KMS-11 (cell line): ENCODE results near the gene AGPAT2.

Experiments
- H2AFZ ChIP-seq: fragments of 200-600 bp; sonication (generic); 2 replicates; pipeline ENCODE4 v1.6.1; 2016; ENCODE audit warnings: antibody characterized with exemption, mixed run types, low read depth
- H3K27ac ChIP-seq: fragments of 200-600 bp; sonication (generic); 2 replicates; pipeline ENCODE4 v1.6.1; 2016; ENCODE audit warnings: mild to moderate bottlenecking, mixed run types
- H3K27me3 ChIP-seq: fragments of 200-600 bp; sonication (generic); 2 replicates; pipeline ENCODE4 v1.6.1; 2017; ENCODE audit warnings: mild to moderate bottlenecking, low read depth, mixed run types, moderate library complexity; ENCODE audit not compliant: insufficient read depth
- H3K36me3 ChIP-seq: fragments of 200-600 bp; sonication (generic); 2 replicates; pipeline ENCODE4 v1.6.1; 2017; ENCODE audit warnings: mild to moderate bottlenecking, mixed run types; ENCODE audit not compliant: insufficient read depth
- H3K4me1 ChIP-seq: fragments of 200-600 bp; sonication (generic); 2 replicates; pipeline ENCODE4 v1.6.1; 2016; ENCODE audit warnings: mild to moderate bottlenecking, low read depth, mixed run types; ENCODE audit not compliant: poor library complexity, severe bottlenecking
- H3K4me2 ChIP-seq: fragments of 200-600 bp; sonication (generic); 2 replicates; pipeline ENCODE4 v1.7.0; 2016; ENCODE audit warnings: mild to moderate bottlenecking, mixed run types
- H3K4me3 ChIP-seq: fragments of 200-600 bp; sonication (generic); IDR thresholded peaks from 2 replicates; pipeline ENCODE4 v1.6.1; 2017; ENCODE audit warnings: low read depth, low read length, mixed read lengths; ENCODE audit not compliant: insufficient read depth
- H3K79me2 ChIP-seq: fragments of 200-600 bp; sonication (generic); 2 replicates; pipeline ENCODE4 v1.6.1; 2016; ENCODE audit warnings: low read depth, mixed run types; ENCODE audit not compliant: insufficient read depth
- H3K9ac ChIP-seq: fragments of 200-600 bp; sonication (generic); 2 replicates; pipeline ENCODE4 v1.6.1; 2016; ENCODE audit warnings: mild to moderate bottlenecking, mixed run types
- H4K20me1 ChIP-seq: fragments of 200-600 bp; sonication (generic); 2 replicates; pipeline ENCODE4 v1.6.1; 2016; ENCODE audit warnings: mild to moderate bottlenecking, mixed run types; ENCODE audit not compliant: insufficient read depth
- TF ChIP-seq, protein P1 (sequence below): fragments of 200-600 bp; sonication (generic); conservative IDR thresholded peaks from 2 replicates; pipeline ENCODE4 v1.6.1; 2017; ENCODE audit warnings: low read depth, mild to moderate bottlenecking, antibody characterized with exemption, low read length, moderate library complexity, mixed read lengths

The AGPAT2 gene

DNA sequence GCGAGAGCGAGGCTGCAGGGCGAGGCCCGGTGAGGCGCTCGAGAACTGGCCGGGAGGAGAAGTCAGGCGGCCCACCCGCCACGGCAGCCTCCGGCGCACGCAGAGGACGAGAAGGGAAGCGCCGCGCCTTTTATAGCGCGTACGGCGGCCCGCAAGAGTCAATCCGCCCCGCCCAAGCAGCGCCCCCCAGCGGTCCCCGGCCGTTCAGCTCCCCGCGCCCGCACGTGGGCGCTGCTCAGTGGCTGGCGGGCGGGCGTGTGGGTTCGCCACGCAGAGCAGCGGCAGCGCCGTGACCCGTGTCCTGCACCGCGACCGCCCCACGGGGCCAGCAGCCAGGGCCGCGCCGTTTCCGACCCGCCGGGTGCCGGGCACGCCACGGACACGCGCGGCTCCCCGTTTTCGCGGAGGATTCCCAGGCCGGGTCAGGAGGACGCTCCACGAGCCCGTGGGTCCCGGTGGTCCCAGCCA, 40.9 kb upstream of the AGPAT2 start:
- peak overlapping the region; percentile 96 for H3K4me2 ChIP-seq
- peak overlapping the region; percentile 82 for H2AFZ ChIP-seq
- peak overlapping the region; percentile 93 for H3K9ac ChIP-seq
- peak overlapping the region; percentile 68 for H3K27ac ChIP-seq
- H3K4me3 ChIP-seq = no peak overlapping the region
- TF ChIP-seq, protein P1, sequence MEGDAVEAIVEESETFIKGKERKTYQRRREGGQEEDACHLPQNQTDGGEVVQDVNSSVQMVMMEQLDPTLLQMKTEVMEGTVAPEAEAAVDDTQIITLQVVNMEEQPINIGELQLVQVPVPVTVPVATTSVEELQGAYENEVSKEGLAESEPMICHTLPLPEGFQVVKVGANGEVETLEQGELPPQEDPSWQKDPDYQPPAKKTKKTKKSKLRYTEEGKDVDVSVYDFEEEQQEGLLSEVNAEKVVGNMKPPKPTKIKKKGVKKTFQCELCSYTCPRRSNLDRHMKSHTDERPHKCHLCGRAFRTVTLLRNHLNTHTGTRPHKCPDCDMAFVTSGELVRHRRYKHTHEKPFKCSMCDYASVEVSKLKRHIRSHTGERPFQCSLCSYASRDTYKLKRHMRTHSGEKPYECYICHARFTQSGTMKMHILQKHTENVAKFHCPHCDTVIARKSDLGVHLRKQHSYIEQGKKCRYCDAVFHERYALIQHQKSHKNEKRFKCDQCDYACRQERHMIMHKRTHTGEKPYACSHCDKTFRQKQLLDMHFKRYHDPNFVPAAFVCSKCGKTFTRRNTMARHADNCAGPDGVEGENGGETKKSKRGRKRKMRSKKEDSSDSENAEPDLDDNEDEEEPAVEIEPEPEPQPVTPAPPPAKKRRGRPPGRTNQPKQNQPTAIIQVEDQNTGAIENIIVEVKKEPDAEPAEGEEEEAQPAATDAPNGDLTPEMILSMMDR = peak; percentile 70
- H3K27me3 ChIP-seq = no peaks in the 10 kb centered on the region
- peaks cover 37% of the 10 kb centered on the region for H4K20me1 ChIP-seq
- peaks cover 28% of the 10 kb centered on the region for H3K79me2 ChIP-seq
- H3K36me3 ChIP-seq = no peaks in the 10 kb centered on the region; the same call in 1 of the 2 replicates
- H3K4me1 ChIP-seq = peaks cover 22% of the 10 kb centered on the region

- Histone ChIP-seq H3K79me2 (peaks cover 28% of the 10 kb centered on the region), H3K4me2 (peak overlapping the region; percentile 96), H3K27me3 (no peaks in the 10 kb centered on the region), H3K4me1 (peaks cover 22% of the 10 kb centered on the region), H3K27ac (peak overlapping the region; percentile 68), H4K20me1 (peaks cover 37% of the 10 kb centered on the region), H3K4me3 (no peak overlapping the region), H3K9ac (peak overlapping the region; percentile 93), H2AFZ (no peak overlapping the region), H3K36me3 (no peaks in the 10 kb centered on the region; the same call in 1 of the 2 replicates)
- TF ChIP-seq, protein P1 = peak; percentile 45; the same call in 1 of the 2 replicates
Observed at GRCh38 chr9:136726631-136727191, 39.5 kb upstream of the AGPAT2 start.

DNA sequence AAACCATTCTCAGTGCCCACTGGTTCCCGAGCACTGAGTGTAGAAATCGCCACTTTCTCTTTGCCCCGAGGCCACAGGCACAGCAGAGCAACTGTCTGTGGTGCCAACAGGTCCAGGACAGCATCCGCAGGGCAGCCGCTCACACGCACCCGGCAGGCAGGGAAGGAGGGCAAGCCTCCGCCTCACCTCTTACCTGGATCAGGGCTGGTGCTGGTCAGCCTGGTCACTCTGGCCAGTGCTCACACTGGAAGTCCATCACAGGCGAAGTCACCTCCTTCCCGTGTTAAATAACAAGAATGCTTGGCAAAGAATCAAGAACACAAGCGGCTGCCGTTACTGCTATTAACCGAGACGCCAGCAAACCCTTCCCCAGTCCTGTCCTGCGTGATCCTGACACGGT, 38.9 kb upstream of the AGPAT2 start:
- H3K4me1 ChIP-seq = peaks cover 22% of the 10 kb centered on the region
- H3K4me2 ChIP-seq = peak overlapping the region; percentile 96
- no peak overlapping the region; the same call in 1 of the 2 replicates for H3K9ac ChIP-seq
- no peak overlapping the region for H3K4me3 ChIP-seq
- H3K27me3 ChIP-seq = no peaks in the 10 kb centered on the region
- H3K36me3 ChIP-seq = no peaks in the 10 kb centered on the region; the same call in 1 of the 2 replicates
- H3K79me2 ChIP-seq = peaks cover 28% of the 10 kb centered on the region
- H4K20me1 ChIP-seq = peaks cover 37% of the 10 kb centered on the region
- peak overlapping the region; percentile 68; the same call in 1 of the 2 replicates for H3K27ac ChIP-seq
- TF ChIP-seq, protein P1 = no peak
- no peak overlapping the region for H2AFZ ChIP-seq

- no peaks in the 10 kb centered on the region; the same call in 1 of the 2 replicates for H3K36me3 ChIP-seq
- H3K4me2 ChIP-seq = peak overlapping the region; percentile 96
- peak overlapping the region; percentile 68; the same call in 1 of the 2 replicates for H3K27ac ChIP-seq
- H3K4me3 ChIP-seq = no peak overlapping the region
- H3K4me1 ChIP-seq = peaks cover 22% of the 10 kb centered on the region
- peaks cover 28% of the 10 kb centered on the region for H3K79me2 ChIP-seq
- no peak overlapping the region; the same call in 1 of the 2 replicates for H3K9ac ChIP-seq
- H2AFZ ChIP-seq = no peak overlapping the region
- H3K27me3 ChIP-seq = no peaks in the 10 kb centered on the region
- peaks cover 37% of the 10 kb centered on the region for H4K20me1 ChIP-seq
- TF ChIP-seq, protein P1 = no peak
Observed at GRCh38 chr9:136725612-136726011, 38.4 kb upstream of the AGPAT2 start.
